ENCODE measurements around the gene SMOC2. TPM values are rescaled to one million over a fixed set of nuclear protein-coding genes. Genes with fewer than 3 reads are reported as not detected.

SMOC2 gene
- total RNA-seq, 2 donors from 2014 or later = 25.6 to 29.6 TPM

GRCh38 chr6:168711666-168712300 is 270.8 kb downstream of the SMOC2 start:
- intact Hi-C loops (cut with DNase I) = no loop called here
- no peak for DNase-seq
- Histone ChIP-seq H3K4me1 (no peaks in the 10 kb centered on the region), H3K36me3 (no peaks in the 10 kb centered on the region), H3K9ac (ENCODE audit: low read depth in 2 of 2, low read length in 2 of 2) (no peak overlapping the region), H3K4me3 (no peak overlapping the region), H3K27ac (no peak overlapping the region), H3K9me3 (no peaks in the 10 kb centered on the region), H3K27me3 (no peaks in the 10 kb centered on the region)
- TF ChIP-seq, protein P1, sequence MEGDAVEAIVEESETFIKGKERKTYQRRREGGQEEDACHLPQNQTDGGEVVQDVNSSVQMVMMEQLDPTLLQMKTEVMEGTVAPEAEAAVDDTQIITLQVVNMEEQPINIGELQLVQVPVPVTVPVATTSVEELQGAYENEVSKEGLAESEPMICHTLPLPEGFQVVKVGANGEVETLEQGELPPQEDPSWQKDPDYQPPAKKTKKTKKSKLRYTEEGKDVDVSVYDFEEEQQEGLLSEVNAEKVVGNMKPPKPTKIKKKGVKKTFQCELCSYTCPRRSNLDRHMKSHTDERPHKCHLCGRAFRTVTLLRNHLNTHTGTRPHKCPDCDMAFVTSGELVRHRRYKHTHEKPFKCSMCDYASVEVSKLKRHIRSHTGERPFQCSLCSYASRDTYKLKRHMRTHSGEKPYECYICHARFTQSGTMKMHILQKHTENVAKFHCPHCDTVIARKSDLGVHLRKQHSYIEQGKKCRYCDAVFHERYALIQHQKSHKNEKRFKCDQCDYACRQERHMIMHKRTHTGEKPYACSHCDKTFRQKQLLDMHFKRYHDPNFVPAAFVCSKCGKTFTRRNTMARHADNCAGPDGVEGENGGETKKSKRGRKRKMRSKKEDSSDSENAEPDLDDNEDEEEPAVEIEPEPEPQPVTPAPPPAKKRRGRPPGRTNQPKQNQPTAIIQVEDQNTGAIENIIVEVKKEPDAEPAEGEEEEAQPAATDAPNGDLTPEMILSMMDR (IDR thresholded peaks at IDR 0.05) = no peak

GRCh38 chr6:168712993-168713392 is 272.0 kb downstream of the SMOC2 start:
- H3K9me3 ChIP-seq = no peaks in the 10 kb centered on the region
- H3K4me1 ChIP-seq = no peaks in the 10 kb centered on the region
- DNase-seq = no peak
- no peak overlapping the region for H3K9ac ChIP-seq (ENCODE audit: low read depth in 2 of 2, low read length in 2 of 2)
- no peaks in the 10 kb centered on the region for H3K27me3 ChIP-seq
- H3K4me3 ChIP-seq = no peak overlapping the region
- TF ChIP-seq, protein P1 (IDR thresholded peaks at IDR 0.05) = no peak
- intact Hi-C loops (cut with DNase I) = no loop called here
- no peak overlapping the region for H3K27ac ChIP-seq
- no peaks in the 10 kb centered on the region for H3K36me3 ChIP-seq

DNA sequence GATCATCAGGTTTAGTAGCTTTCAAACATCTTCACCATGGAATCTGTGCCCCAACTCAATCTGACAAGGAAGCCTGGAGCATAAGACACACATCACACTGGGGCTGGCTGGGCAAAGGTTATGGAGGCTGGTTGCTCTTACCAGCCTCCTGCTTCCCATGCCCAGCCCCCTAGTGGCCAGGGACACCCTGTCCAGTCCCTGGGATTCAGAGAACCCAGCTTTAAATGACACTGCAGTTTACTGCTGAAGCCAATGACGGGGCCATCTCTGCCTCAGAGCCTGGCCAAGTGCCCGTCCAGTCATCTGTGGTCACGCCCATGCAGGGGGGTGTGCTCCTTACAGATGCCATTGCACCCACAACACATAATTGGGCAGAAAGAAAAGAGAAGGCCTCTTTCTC is 272.9 kb downstream of the SMOC2 start:
- peak; percentile 71 for DNase-seq
- no peaks in the 10 kb centered on the region for H3K4me1 ChIP-seq
- intact Hi-C loops (cut with DNase I) = no loop called here
- H3K27me3 ChIP-seq = no peaks in the 10 kb centered on the region
- H3K4me3 ChIP-seq = no peak overlapping the region
- H3K9me3 ChIP-seq = no peaks in the 10 kb centered on the region
- TF ChIP-seq, protein P1 (IDR thresholded peaks at IDR 0.05) = peak; percentile 48
- no peak overlapping the region for H3K27ac ChIP-seq
- H3K9ac ChIP-seq (ENCODE audit: low read depth in 2 of 2, low read length in 2 of 2) = no peak overlapping the region
- H3K36me3 ChIP-seq = no peaks in the 10 kb centered on the region

GRCh38 chr6:168714547-168715260 is 273.7 kb downstream of the SMOC2 start:
- Histone ChIP-seq H3K27ac (no peak overlapping the region), H3K4me1 (no peaks in the 10 kb centered on the region), H3K4me3 (no peak overlapping the region), H3K9ac (ENCODE audit: low read depth in 2 of 2, low read length in 2 of 2) (no peak overlapping the region), H3K27me3 (no peaks in the 10 kb centered on the region), H3K9me3 (no peaks in the 10 kb centered on the region), H3K36me3 (no peaks in the 10 kb centered on the region)
- TF ChIP-seq, protein P1 (IDR thresholded peaks at IDR 0.05) = no peak
- intact Hi-C loops (cut with DNase I) = no loop called here
- DNase-seq = no peak

DNA sequence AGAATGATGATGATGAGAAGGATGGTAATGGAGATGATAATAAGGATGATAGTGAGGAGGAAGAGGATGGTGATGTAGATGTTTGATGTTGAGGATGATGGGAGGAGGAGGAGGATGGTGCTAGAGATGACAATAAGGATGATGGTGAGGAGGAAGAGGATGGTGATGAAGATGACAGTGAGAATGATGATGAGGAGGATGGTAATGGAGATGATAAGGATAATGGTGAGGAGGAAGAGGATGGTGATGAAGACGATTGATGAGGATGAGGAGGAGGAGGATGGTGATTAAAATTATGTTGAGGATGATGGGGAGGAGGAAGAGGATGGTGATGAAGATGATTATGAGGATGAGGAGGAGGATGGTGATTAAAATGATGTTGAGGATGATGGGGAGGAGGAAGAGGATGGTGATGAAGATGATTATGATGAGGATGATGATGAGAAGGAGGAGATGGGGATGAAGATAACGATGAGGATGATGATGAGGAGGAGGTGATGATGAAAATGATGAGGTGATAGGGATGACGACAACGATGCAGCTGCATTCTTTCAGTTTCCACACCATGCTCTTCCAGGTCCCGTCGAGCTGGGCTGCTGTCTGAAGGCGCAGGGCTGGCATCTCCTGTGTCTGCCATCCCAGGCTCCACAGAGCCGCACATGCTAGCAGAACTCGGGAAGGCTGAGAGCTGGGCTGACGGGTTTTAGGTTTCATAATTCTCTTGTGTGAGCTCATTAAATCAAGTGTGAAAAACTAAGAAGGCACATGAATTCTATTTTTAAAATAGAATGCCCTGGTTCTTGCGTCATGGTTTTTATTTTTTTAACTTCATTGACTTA is 274.9 kb downstream of the SMOC2 start:
- intact Hi-C loops (cut with DNase I) = no loop called here
- Histone ChIP-seq H3K9me3 (no peaks in the 10 kb centered on the region), H3K27me3 (no peaks in the 10 kb centered on the region), H3K4me1 (no peaks in the 10 kb centered on the region), H3K9ac (ENCODE audit: low read depth in 2 of 2, low read length in 2 of 2) (no peak overlapping the region), H3K4me3 (no peak overlapping the region), H3K27ac (no peak overlapping the region), H3K36me3 (no peaks in the 10 kb centered on the region)
- no peak for DNase-seq
- TF ChIP-seq, protein P1 (IDR thresholded peaks at IDR 0.05) = no peak
